Endodermal cell (in vitro differentiated cells): ENCODE measurements around the gene LMF2. TPM values are rescaled to one million over a fixed set of nuclear protein-coding genes. Genes with fewer than 3 reads are reported as not detected.
A peak's percentile ranks its signal among the peaks of the same experiment; 100 is the strongest.

Experiments used
- DNase-seq: peaks from one replicate; pipeline ENCODE4 v3.0.0-alpha.2; 2017
- H3K27ac ChIP-seq: 2 replicates; pipeline ENCODE4 v1.5.1; 2013; ENCODE audit warnings: mild to moderate bottlenecking, low read depth, low read length, moderate library complexity
- H3K27me3 ChIP-seq: 2 replicates; pipeline ENCODE4 v1.6.1; 2013; ENCODE audit warnings: mild to moderate bottlenecking, low read length, moderate library complexity; ENCODE audit not compliant: insufficient read depth, control insufficient read depth, poor library complexity, severe bottlenecking
- H3K36me3 ChIP-seq: 2 replicates; pipeline ENCODE4 v1.7.0; 2013; ENCODE audit warnings: mild to moderate bottlenecking, low read length, moderate library complexity; ENCODE audit not compliant: control insufficient read depth, insufficient read depth
- H3K4me1 ChIP-seq: one replicate; pipeline ENCODE4 v1.7.0; 2013; ENCODE audit warnings: low read length; ENCODE audit not compliant: control insufficient read depth, insufficient read depth
- H3K4me3 ChIP-seq: 2 replicates; pipeline ENCODE4 v1.5.1; 2013; ENCODE audit warnings: mild to moderate bottlenecking, low read length, moderate library complexity
- H3K9ac ChIP-seq: 2 replicates; pipeline ENCODE4 v1.6.1; 2013; ENCODE audit warnings: mild to moderate bottlenecking, low read length, moderate library complexity; ENCODE audit not compliant: poor library complexity, severe bottlenecking; ENCODE audit errors: extremely low read depth
- H3K9me3 ChIP-seq: 2 replicates; pipeline ENCODE4 v1.6.1; 2013; ENCODE audit warnings: mild to moderate bottlenecking, low read length, moderate library complexity; ENCODE audit not compliant: control insufficient read depth
- H3K27ac Mint-ChIP-seq: 2 replicates; pipeline ENCODE4 v1.8.0; 2020; ENCODE audit warnings: mixed read lengths
- H3K27me3 Mint-ChIP-seq: 2 replicates; pipeline ENCODE4 v1.8.0; 2021; ENCODE audit warnings: mild to moderate bottlenecking, mixed read lengths; ENCODE audit not compliant: insufficient read depth
- H3K36me3 Mint-ChIP-seq: 2 replicates; pipeline ENCODE4 v1.8.0; 2020; ENCODE audit warnings: low read depth, mixed read lengths
- H3K4me1 Mint-ChIP-seq: 2 replicates; pipeline ENCODE4 v1.8.0; 2020; ENCODE audit warnings: mixed read lengths
- H3K4me3 Mint-ChIP-seq: 2 replicates; pipeline ENCODE4 v1.8.0; 2020; ENCODE audit warnings: mild to moderate bottlenecking, moderate library complexity, mixed read lengths
- H3K9me3 Mint-ChIP-seq: 2 replicates; pipeline ENCODE4 v1.8.0; 2020; ENCODE audit warnings: mild to moderate bottlenecking, mixed read lengths
- whole genome bisulfite sequencing, 2 experiments: methylation state at CpG; one replicate each; pipeline versions ENCODE4 v1.1.5 to v1.1.7; 2013; ENCODE audit warnings: missing lambda C conversion rate in 2 of 2, mixed read lengths in 1 of 2; ENCODE audit not compliant: insufficient coverage in 1 of 2, insufficient read length in 1 of 2; 5-methylcytosine and 5-hydroxymethylcytosine counted together
- total RNA-seq, 2 donors: library from RNA; stranded (reverse); fragmentation: NEBNext Ultra II Directional in 1 of 2; extraction: Animal tissue kit (Norgen Biotek cat#: 25700) in 1 of 2; gene quantifications; 2 replicates in 1 of 2; 3 replicates in 1 of 2; pipeline ENCODE4 v1.2.1, GENCODE V29; 2021
- TF ChIP-seq, protein P1 (sequence below): fragments of 200-600 bp; sonication (generic); conservative IDR thresholded peaks from 2 replicates; pipeline ENCODE4 v1.5.0; 2021; ENCODE audit warnings: antibody characterized with exemption, mild to moderate bottlenecking

The LMF2 gene
- total RNA-seq, 2 donors from 2014 or later: 58.8 to 65.2 TPM

DNA sequence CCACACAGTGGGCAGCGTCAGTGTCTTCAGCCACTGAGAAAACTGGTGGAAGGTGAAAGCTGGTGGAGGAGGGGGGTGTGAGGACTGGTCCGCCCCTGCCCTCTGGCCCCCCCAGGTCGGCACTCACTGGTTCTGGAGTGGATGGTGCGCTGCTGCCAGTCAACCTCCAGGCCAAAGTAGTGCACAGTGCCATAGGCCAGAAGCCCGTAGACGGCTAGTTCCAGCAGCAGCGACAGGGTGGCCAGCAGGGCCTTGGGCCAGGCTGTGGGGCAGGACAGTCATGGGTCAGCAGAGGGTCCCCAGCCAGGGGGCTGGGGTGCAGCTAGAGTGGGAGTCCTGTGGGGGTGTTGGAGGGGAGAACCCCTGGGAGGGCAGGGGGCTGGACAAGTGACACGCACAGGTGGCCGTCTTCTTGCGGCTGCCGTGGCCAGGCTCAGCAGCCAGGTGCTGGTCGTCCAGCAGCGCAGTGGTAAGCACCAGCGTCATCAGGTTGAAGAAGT is 2.2 kb downstream of the LMF2 start:
- DNase-seq: no peak
- peaks cover 15% of the 10 kb centered on the region for H3K36me3 ChIP-seq
- H3K9me3 ChIP-seq: no peaks in the 10 kb centered on the region
- H3K27ac ChIP-seq: no peak overlapping the region
- peaks cover 8% of the 10 kb centered on the region for H3K4me1 ChIP-seq
- Mint-ChIP-seq H3K36me3 (peaks cover 2% of the 10 kb centered on the region), H3K27ac (no peak overlapping the region), H3K9me3 (no peaks in the 10 kb centered on the region), H3K27me3 (no peaks in the 10 kb centered on the region), H3K4me1 (peaks cover 8% of the 10 kb centered on the region), H3K4me3 (no peak overlapping the region)
- WGBS, 2 experiments: 90 to 92% methylated on average over 8 to 14 of the region's 14 CpGs
- H3K9ac ChIP-seq: no peak overlapping the region
- no peak overlapping the region for H3K4me3 ChIP-seq
- H3K27me3 ChIP-seq: no peaks in the 10 kb centered on the region
- TF ChIP-seq, protein P1, sequence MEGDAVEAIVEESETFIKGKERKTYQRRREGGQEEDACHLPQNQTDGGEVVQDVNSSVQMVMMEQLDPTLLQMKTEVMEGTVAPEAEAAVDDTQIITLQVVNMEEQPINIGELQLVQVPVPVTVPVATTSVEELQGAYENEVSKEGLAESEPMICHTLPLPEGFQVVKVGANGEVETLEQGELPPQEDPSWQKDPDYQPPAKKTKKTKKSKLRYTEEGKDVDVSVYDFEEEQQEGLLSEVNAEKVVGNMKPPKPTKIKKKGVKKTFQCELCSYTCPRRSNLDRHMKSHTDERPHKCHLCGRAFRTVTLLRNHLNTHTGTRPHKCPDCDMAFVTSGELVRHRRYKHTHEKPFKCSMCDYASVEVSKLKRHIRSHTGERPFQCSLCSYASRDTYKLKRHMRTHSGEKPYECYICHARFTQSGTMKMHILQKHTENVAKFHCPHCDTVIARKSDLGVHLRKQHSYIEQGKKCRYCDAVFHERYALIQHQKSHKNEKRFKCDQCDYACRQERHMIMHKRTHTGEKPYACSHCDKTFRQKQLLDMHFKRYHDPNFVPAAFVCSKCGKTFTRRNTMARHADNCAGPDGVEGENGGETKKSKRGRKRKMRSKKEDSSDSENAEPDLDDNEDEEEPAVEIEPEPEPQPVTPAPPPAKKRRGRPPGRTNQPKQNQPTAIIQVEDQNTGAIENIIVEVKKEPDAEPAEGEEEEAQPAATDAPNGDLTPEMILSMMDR: no peak

DNA sequence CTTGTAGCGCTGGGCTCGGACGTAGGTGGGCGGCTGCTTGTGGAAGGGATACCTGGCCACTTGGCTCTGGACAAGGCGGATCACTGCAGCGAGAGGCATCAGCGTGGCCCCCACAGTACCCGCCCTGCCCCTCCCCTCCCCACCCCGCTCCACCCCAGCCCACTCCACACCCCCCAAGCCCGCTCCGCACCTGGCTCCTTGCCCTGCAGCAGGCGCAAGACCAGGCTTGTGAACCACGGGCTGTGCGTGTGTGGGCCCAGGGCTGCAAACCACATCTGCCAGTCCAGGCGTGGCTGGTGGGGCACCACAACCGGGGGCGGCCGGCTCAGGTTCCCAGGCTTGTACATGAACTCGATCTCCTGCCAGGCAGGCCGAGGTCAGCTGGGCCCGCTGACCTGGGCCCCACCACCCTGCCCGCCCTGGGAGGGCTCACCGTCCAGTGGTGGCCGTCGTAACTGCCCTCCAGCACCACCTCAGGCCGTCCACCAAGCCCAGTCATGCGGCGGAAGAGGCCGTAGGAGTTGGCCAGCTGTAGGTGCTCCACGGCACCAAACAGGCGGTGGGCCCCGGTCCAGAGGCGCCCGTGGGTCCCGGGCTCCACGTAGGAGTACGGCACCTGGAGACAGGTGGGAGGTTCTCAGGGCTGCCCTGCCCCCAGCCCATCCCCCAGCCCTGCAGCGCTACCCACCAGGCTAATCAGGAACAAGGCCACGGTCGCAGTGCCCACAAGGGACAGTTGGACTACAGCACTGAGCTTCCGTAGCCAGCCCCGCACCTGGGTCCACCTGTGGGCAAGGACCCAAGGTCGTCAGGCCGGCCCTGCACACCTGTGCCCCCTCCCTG is 2.9 kb downstream of the LMF2 start:
- H3K36me3 Mint-ChIP-seq: peaks cover 2% of the 10 kb centered on the region
- H3K4me1 Mint-ChIP-seq: peaks cover 8% of the 10 kb centered on the region
- Histone ChIP-seq H3K27ac (no peak overlapping the region), H3K4me3 (no peak overlapping the region), H3K27me3 (no peaks in the 10 kb centered on the region), H3K36me3 (peaks cover 15% of the 10 kb centered on the region), H3K9ac (no peak overlapping the region), H3K9me3 (no peaks in the 10 kb centered on the region), H3K4me1 (peaks cover 8% of the 10 kb centered on the region)
- no peak for DNase-seq
- no peak overlapping the region for H3K4me3 Mint-ChIP-seq
- no peaks in the 10 kb centered on the region for H3K9me3 Mint-ChIP-seq
- TF ChIP-seq, protein P1: no peak
- 93 to 95% methylated on average over 25 to 43 of the region's 44 CpGs for WGBS, 2 experiments
- no peaks in the 10 kb centered on the region for H3K27me3 Mint-ChIP-seq
- H3K27ac Mint-ChIP-seq: no peak overlapping the region

DNA sequence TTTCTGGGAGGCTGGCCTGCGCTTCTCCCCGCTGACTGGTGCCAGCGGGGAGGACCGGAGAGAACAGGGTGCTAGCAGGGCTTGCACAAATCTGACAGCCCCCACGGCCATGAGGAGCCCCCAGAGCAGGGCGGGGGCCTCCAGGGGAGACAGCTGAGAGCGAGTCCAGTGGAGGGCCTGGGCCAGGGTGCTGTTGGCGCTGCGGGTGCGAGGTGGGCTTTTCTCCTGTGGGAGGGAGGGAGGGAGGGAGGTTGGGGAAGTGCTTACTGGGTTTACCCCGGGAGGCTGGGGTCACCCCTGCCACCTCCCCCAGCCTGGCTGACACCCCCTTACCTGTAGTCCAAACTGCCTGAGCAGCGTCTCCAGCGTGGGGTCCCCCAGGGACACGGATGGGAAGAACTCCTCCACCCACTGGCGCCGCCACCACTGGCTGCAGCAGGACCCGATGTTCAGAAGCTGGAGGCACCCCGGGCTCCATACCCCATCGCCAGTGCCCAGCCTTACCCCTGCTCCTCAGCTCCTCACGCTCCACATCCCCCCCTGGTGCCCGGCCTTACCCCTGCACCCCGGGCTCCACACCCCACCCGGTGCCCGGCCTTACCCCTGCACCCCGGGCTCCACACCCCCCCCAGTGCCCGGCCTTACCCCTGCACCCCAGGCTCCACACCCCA is 3.9 kb downstream of the LMF2 start:
- Histone ChIP-seq H3K4me3 (no peak overlapping the region), H3K27ac (no peak overlapping the region), H3K9me3 (no peaks in the 10 kb centered on the region), H3K36me3 (peaks cover 15% of the 10 kb centered on the region), H3K4me1 (no peaks in the 10 kb centered on the region), H3K27me3 (no peaks in the 10 kb centered on the region), H3K9ac (no peak overlapping the region)
- TF ChIP-seq, protein P1: no peak
- H3K27me3 Mint-ChIP-seq: no peaks in the 10 kb centered on the region
- peaks cover 1% of the 10 kb centered on the region for H3K4me1 Mint-ChIP-seq
- no peak overlapping the region for H3K27ac Mint-ChIP-seq
- no peaks in the 10 kb centered on the region for H3K9me3 Mint-ChIP-seq
- H3K4me3 Mint-ChIP-seq: no peak overlapping the region
- peaks cover 2% of the 10 kb centered on the region for H3K36me3 Mint-ChIP-seq
- 93 to 98% methylated on average over 10 to 20 of the region's 26 CpGs for WGBS, 2 experiments
- DNase-seq: peak; percentile 58
